NB4 (cell line): ENCODE results near the gene ADGRA1.

Experiments used
- CTCF ChIP-seq: IDR thresholded peaks from one replicate; pipeline ENCODE4 v1.5.1; 2012; ENCODE audit warnings: low read depth, low read length
- MYC ChIP-seq: IDR thresholded peaks from 2 replicates; pipeline ENCODE4 v1.6.1; 2011; ENCODE audit warnings: low read depth, low read length
- POLR2A ChIP-seq: IDR thresholded peaks from 2 replicates; pipeline ENCODE4 v1.6.1; 2011; ENCODE audit warnings: mild to moderate bottlenecking; ENCODE audit not compliant: insufficient read length; ENCODE audit errors: extremely low read depth
- TF ChIP-seq, protein P1 (sequence below): IDR thresholded peaks from 2 replicates; pipeline ENCODE4 v1.6.1; 2011; ENCODE audit warnings: low read depth, low read length

DNA sequence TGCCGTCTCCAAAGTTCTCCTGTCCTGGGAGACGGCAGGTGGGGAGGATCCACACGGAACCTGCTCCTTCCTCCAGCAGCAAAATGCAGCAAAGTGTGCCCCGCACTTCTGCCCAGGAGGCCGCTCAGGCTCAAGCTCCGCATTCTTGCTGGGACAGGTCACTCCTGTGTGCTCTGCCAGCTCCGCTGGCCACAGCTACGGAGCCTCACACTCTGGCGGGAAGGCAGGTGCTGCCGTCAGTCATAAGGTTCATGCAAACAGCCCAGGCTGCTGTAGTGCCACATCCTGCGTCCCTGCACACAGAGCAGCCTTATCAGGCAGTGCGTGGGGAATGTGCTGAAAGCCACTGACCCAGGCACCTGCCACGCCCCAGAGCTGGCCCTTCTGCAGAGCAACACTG is 22.4 kb downstream of the ADGRA1 start:
- TF ChIP-seq CTCF = no peak
- no peak for TF ChIP-seq POLR2A
- TF ChIP-seq, protein P1, sequence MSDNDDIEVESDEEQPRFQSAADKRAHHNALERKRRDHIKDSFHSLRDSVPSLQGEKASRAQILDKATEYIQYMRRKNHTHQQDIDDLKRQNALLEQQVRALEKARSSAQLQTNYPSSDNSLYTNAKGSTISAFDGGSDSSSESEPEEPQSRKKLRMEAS = no peak
- no peak for TF ChIP-seq MYC
